Keratinocyte (primary cell): Measurements from ENCODE around the gene SRSF4.

Experiments used
- EZH2 ChIP-seq: IDR thresholded peaks from one replicate; pipeline ENCODE4 v1.6.1; 2012; ENCODE audit warnings: inconsistent platforms, mild to moderate bottlenecking, low read length, moderate library complexity
- TF ChIP-seq, protein P1 (sequence below), 3 experiments: IDR thresholded peaks in 1 of 3; conservative IDR thresholded peaks in 1 of 3; optimal IDR thresholded peaks in 1 of 3; 2 replicates in 2 of 3; 3 replicates in 1 of 3; pipeline versions ENCODE3 to v1.5.1; 2011; ENCODE audit warnings: low read length in 3 of 3, mild to moderate bottlenecking in 3 of 3, moderate library complexity in 2 of 3, control low read depth in 1 of 3, inconsistent platforms in 1 of 3; ENCODE audit not compliant: insufficient read depth in 2 of 3; ENCODE audit errors: extremely low read depth in 1 of 3

DNA sequence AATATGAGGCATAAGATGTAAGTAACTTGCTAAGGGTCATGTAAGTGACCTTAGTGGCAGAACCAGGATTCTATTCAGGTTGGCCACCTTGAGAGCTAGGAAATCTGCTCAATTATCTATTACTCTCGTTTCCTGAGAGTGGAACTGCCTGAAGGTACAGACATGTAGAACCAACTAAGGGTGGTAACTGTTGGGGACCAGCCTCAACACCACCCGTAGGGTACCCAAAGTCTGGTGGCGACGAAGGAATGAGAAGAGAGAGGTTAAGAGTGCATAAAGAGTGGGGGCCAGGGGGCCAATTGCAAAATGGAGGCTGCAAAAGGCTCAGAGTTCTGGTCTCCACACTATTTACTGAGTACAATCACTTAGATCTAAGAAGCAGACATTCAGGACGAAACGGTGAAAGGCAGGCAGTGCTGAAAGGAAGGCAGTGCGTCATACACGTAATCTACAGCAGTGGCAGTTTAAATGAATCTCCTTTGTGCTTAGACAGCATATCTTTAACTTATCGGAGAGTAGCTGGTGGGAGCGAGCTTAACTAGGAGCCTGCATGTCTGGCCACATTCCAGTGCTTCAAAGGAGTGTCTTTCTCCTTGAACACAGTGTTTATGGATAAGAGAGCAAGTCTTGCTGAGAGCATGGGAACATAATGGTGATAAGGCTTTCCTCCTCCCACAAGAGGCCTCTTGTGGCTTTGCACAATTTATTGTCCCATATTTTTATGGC, 25.0 kb downstream of the SRSF4 start:
- TF ChIP-seq, protein P1, sequence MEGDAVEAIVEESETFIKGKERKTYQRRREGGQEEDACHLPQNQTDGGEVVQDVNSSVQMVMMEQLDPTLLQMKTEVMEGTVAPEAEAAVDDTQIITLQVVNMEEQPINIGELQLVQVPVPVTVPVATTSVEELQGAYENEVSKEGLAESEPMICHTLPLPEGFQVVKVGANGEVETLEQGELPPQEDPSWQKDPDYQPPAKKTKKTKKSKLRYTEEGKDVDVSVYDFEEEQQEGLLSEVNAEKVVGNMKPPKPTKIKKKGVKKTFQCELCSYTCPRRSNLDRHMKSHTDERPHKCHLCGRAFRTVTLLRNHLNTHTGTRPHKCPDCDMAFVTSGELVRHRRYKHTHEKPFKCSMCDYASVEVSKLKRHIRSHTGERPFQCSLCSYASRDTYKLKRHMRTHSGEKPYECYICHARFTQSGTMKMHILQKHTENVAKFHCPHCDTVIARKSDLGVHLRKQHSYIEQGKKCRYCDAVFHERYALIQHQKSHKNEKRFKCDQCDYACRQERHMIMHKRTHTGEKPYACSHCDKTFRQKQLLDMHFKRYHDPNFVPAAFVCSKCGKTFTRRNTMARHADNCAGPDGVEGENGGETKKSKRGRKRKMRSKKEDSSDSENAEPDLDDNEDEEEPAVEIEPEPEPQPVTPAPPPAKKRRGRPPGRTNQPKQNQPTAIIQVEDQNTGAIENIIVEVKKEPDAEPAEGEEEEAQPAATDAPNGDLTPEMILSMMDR (optimal IDR thresholded peaks at IDR 0.05 in 1 of 3, IDR thresholded peaks at IDR 0.05 in 1 of 3, conservative IDR thresholded peaks at IDR 0.05 in 1 of 3; ENCODE audit: extremely low read depth in 1 of 3, insufficient read depth in 2 of 3, low read length in 3 of 3): no peak
- no peak for TF ChIP-seq EZH2
